PC-9 (cell line): Measurements from ENCODE around the gene TSPAN17. TPM values are rescaled to one million over a fixed set of nuclear protein-coding genes. Genes with fewer than 3 reads are reported as not detected.

Experiments used
- BruUV-seq: library from RNA; stranded (reverse); fragments of 400-500 nt; replicated peaks from 2 replicates; lab custom pipeline; 2021; lab: Mats Ljungman, UMichigan
- CTCF ChIA-PET: fragments of 300-600 bp; sonication (Branson Sonifier 250); formaldehyde crosslinking; loops from one replicate; lab custom pipeline; 2022; ENCODE audit warnings: antibody characterized with exemption; lab: Charles Lee
- POLR2A ChIA-PET: fragments of 300-600 bp; sonication (Branson Sonifier 250); formaldehyde crosslinking; loops from one replicate; lab custom pipeline; 2022; ENCODE audit warnings: antibody characterized with exemption; ENCODE audit not compliant: unreplicated experiment; lab: Charles Lee
- DNase-seq, 2 experiments: peaks; one replicate each; pipeline versions ENCODE4 v3.0.0 to v3.0.0-alpha.2; 2015 to 2022; ENCODE audit warnings: mixed read lengths in 1 of 2
- H2AFZ ChIP-seq: fragments of 200-600 bp; sonication (generic); 2 replicates; pipeline ENCODE4 v1.8.1; 2017; ENCODE audit warnings: antibody characterized with exemption
- H3F3A ChIP-seq: fragments of 200-600 bp; sonication (generic); 2 replicates; pipeline ENCODE4 v1.8.1; 2017; ENCODE audit warnings: antibody characterized with exemption, mild to moderate bottlenecking, low read depth; ENCODE audit not compliant: insufficient read depth
- H3K27ac ChIP-seq: fragments of 200-600 bp; sonication (generic); 2 replicates; pipeline ENCODE4 v1.6.1; 2016; ENCODE audit warnings: mixed run types
- H3K27me3 ChIP-seq: fragments of 200-600 bp; sonication (generic); 2 replicates; pipeline ENCODE4 v1.6.1; 2016; ENCODE audit warnings: low read depth, mixed run types; ENCODE audit not compliant: insufficient read depth
- H3K36me3 ChIP-seq: fragments of 200-600 bp; sonication (generic); 2 replicates; pipeline ENCODE4 v1.6.1; 2016; ENCODE audit warnings: low read depth, mixed run types
- H3K4me1 ChIP-seq: fragments of 200-600 bp; sonication (generic); replicated peaks from 2 replicates; pipeline ENCODE4 v1.6.1; 2016; ENCODE audit warnings: mixed run types; ENCODE audit not compliant: insufficient read depth
- H3K4me2 ChIP-seq: fragments of 200-600 bp; sonication (generic); 2 replicates; pipeline ENCODE4 v1.6.1; 2017; ENCODE audit warnings: mixed run types
- H3K4me3 ChIP-seq: fragments of 200-600 bp; sonication (generic); 2 replicates; pipeline ENCODE4 v1.6.1; 2016; ENCODE audit warnings: mixed run types
- H3K79me2 ChIP-seq: fragments of 200-600 bp; sonication (generic); 2 replicates; pipeline ENCODE4 v1.6.1; 2017; ENCODE audit warnings: low read depth, mixed run types
- H3K9me2 ChIP-seq: fragments of 200-600 bp; sonication (generic); 2 replicates; pipeline ENCODE4 v1.8.1; 2017; ENCODE audit warnings: mild to moderate bottlenecking; ENCODE audit not compliant: insufficient read depth
- H3K9me3 ChIP-seq: fragments of 200-600 bp; sonication (generic); 2 replicates; pipeline ENCODE4 v1.8.1; 2016; ENCODE audit warnings: low read depth; ENCODE audit not compliant: insufficient read depth
- H4K20me1 ChIP-seq: fragments of 200-600 bp; sonication (generic); 2 replicates; pipeline ENCODE4 v1.8.1; 2017; ENCODE audit not compliant: insufficient read depth
- EZH2 ChIP-seq: fragments of 200-600 bp; sonication (generic); IDR thresholded peaks from 2 replicates; pipeline ENCODE4 v1.8.0; 2017; ENCODE audit warnings: antibody characterized with exemption, low read depth
- intact Hi-C: fragments of 100-400 bp; cut with micrococcal nuclease; formaldehyde crosslinking; loops from one replicate; pipeline ENCODE4 v1.10.0; 2022; ENCODE audit not compliant: unreplicated experiment
- total RNA-seq: library from RNA; stranded (reverse); gene quantifications from 2 replicates; pipeline ENCODE4 v1.2.3, GENCODE V29; 2021
- TF ChIP-seq, protein P1 (sequence below): fragments of 200-600 bp; sonication (generic); conservative IDR thresholded peaks from 2 replicates; pipeline ENCODE4 v1.6.1; 2017; ENCODE audit warnings: mixed run types, antibody characterized with exemption, mild to moderate bottlenecking, moderate library complexity

The TSPAN17 gene
- total RNA-seq, 1 experiment from 2014 or later = 81.1 TPM

DNA sequence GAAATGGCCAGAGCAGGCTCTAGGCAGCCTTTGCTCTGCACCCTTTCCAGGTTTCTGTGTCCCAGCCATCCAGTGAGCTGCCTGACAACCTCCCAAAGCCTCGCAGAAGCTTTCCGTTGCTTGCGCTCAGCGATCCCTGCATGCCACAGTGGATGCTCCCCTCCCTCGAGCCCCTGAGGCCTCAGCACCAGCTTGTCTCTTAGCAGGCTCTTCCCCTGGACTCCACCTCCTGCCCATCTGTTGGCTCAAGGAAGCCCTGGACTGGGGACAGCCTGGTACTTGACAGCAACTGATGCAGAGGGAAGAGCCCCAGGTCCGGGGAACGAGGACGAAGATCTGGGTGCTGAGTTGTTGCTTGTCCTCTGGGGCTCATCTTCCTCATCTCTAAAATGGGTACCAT is 23.2 kb downstream of the TSPAN17 start:
- CTCF ChIA-PET = no interaction called here
- no peaks in the 10 kb centered on the region for H3K36me3 ChIP-seq
- 0 out of 2 replicates have a peak, but pooled peaks cover under 1% of the 10 kb centered on the region for H3K4me1 ChIP-seq
- H3F3A ChIP-seq = no peaks in the 10 kb centered on the region
- POLR2A ChIA-PET = no interaction called here
- H3K9me2 ChIP-seq = no peaks in the 10 kb centered on the region
- H3K4me2 ChIP-seq = no peak overlapping the region
- DNase-seq = no peak
- no peak overlapping the region for H3K27ac ChIP-seq
- no peaks in the 10 kb centered on the region for H4K20me1 ChIP-seq
- BruUV-seq = no TSS peak
- H3K79me2 ChIP-seq = no peaks in the 10 kb centered on the region
- H2AFZ ChIP-seq = no peak overlapping the region
- no peaks in the 10 kb centered on the region; the same call in 1 of the 2 replicates for H3K27me3 ChIP-seq
- H3K4me3 ChIP-seq = no peak overlapping the region
- intact Hi-C loops = no loop called here
- TF ChIP-seq, protein P1, sequence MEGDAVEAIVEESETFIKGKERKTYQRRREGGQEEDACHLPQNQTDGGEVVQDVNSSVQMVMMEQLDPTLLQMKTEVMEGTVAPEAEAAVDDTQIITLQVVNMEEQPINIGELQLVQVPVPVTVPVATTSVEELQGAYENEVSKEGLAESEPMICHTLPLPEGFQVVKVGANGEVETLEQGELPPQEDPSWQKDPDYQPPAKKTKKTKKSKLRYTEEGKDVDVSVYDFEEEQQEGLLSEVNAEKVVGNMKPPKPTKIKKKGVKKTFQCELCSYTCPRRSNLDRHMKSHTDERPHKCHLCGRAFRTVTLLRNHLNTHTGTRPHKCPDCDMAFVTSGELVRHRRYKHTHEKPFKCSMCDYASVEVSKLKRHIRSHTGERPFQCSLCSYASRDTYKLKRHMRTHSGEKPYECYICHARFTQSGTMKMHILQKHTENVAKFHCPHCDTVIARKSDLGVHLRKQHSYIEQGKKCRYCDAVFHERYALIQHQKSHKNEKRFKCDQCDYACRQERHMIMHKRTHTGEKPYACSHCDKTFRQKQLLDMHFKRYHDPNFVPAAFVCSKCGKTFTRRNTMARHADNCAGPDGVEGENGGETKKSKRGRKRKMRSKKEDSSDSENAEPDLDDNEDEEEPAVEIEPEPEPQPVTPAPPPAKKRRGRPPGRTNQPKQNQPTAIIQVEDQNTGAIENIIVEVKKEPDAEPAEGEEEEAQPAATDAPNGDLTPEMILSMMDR = no peak
- TF ChIP-seq EZH2 = no peak
- no peaks in the 10 kb centered on the region for H3K9me3 ChIP-seq

GRCh38 chr5:176671399-176671798 is 24.1 kb downstream of the TSPAN17 start:
- Histone ChIP-seq H3F3A (no peaks in the 10 kb centered on the region), H2AFZ (no peak overlapping the region), H3K4me3 (no peak overlapping the region), H3K79me2 (no peaks in the 10 kb centered on the region), H3K27me3 (no peaks in the 10 kb centered on the region; the same call in 1 of the 2 replicates), H3K4me2 (no peak overlapping the region), H3K27ac (no peak overlapping the region), H3K36me3 (no peaks in the 10 kb centered on the region), H3K9me2 (no peaks in the 10 kb centered on the region), H3K4me1 (peaks cover 10% of the 10 kb centered on the region; the same call in 1 of the 2 replicates), H4K20me1 (no peaks in the 10 kb centered on the region), H3K9me3 (no peaks in the 10 kb centered on the region)
- BruUV-seq = no TSS peak
- intact Hi-C loops = no loop called here
- ChIA-PET CTCF (interaction anchor here (0.6 to 0.7 kb wide), 3 partner anchors 25 to 334 kb away, joined by 3 to 5 read pairs (median 3); no protein-coding TSS in a partner anchor), POLR2A (no interaction called here)
- no peak for DNase-seq
- no peak for TF ChIP-seq EZH2
- TF ChIP-seq, protein P1 = no peak

DNA sequence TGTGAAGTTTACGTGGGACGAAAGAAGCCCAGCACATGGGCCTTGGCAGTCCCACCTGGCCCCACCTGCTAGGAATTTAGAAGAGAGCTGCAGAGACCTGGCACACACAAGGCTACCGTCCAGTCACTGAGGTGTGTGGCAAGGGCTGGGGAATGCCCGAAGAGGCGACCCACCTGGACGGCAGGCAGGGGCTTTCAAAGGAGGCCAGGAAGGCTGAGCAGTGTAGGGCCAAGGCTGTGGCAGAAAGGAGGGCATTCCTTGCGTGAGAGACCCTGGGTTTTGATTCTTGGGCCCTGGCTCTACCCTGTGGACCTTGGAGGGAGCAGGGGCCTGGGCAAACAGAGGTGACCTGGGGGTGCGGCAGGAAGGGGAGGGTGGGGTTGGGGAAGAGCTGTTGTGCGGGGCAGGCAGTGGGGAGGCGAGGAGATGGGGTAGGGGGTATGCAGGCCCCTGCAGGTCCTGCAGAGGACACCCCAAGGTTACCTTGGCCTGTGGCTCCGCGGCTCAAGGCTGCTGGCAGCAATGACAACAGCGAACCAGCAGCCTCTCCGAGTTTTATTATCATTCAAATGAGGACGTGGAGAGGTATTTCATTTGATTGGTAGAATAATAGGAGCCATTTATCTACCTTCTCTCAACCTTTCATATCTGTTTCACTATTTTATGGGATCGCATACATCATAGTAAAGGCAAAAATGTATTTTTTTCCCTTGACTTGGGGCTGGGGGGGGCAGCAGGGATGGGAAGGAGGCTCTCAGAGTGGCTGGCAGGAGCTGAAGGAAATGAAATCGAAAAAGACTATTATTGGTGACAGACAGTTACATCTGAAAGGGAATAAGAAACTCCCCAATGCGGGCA is 24.8 kb downstream of the TSPAN17 start:
- Histone ChIP-seq H2AFZ (no peak overlapping the region), H3K4me2 (no peak overlapping the region), H3K9me2 (no peaks in the 10 kb centered on the region), H3F3A (no peaks in the 10 kb centered on the region), H3K4me3 (no peak overlapping the region), H3K9me3 (no peaks in the 10 kb centered on the region), H4K20me1 (no peaks in the 10 kb centered on the region), H3K27ac (no peak overlapping the region), H3K79me2 (no peaks in the 10 kb centered on the region), H3K27me3 (no peaks in the 10 kb centered on the region; the same call in 1 of the 2 replicates), H3K36me3 (no peaks in the 10 kb centered on the region), H3K4me1 (peaks cover 14% of the 10 kb centered on the region; the same call in 1 of the 2 replicates)
- BruUV-seq = no TSS peak
- no peak for DNase-seq
- CTCF ChIA-PET = no interaction called here
- intact Hi-C loops = no loop called here
- TF ChIP-seq, protein P1 = no peak
- no peak for TF ChIP-seq EZH2
- POLR2A ChIA-PET = interaction anchor here (0.5 kb wide), 1 partner anchor 499 kb away, joined by 7 read pairs; no protein-coding TSS in a partner anchor
